A549 (cell line): Measurements from ENCODE around the gene ADH1C. TPM values are rescaled to one million over a fixed set of nuclear protein-coding genes. Genes with fewer than 3 reads are reported as not detected.

Source experiments
- ATAC-seq, 2 experiments: fragments of 200-7000 bp in 1 of 2; fragments of >200 bp in 1 of 2; cut with Nextera tagmentation in 1 of 2; cut with Tn5 transposase in 1 of 2; 3 replicates each; pipeline versions ENCODE4 v1.8.0 to v1.9.1; 2018 to 2020; ENCODE audit warnings: mild to moderate bottlenecking in 1 of 2, moderate library complexity in 1 of 2
- CTCF ChIA-PET: fragments of 300-600 bp; sonication (Branson Sonifier 250); formaldehyde crosslinking; extraction: SDS; loops from one replicate; lab custom pipeline; 2021; ENCODE audit warnings: antibody characterized with exemption, inconsistent platforms; lab: Yijun Ruan, JAX
- POLR2A ChIA-PET: fragments of 350-600 bp; formaldehyde crosslinking; extraction: SDS; loops from one replicate; lab custom pipeline; 2021; ENCODE audit warnings: antibody characterized with exemption, inconsistent platforms; lab: Yijun Ruan, JAX
- DNase-seq, 2 experiments: peaks; one replicate each; pipeline versions ENCODE4 v3.0.0 to v3.0.0-alpha.2; 2011 to 2016; ENCODE audit warnings: low read depth in 1 of 2, low spot score in 1 of 2
- FAIRE-seq: peaks from 2 replicates; lab custom pipeline; 2011; peaks lifted over from hg19 to GRCh38; lab: Jason Lieb, UNC
- H3K27ac ChIP-seq, 2 experiments: fragments of >200 bp; sonication (Bioruptor Twin); formaldehyde crosslinking; 3 replicates each; pipeline ENCODE4 v1.5.1; 2016 to 2017
- H3K4me1 ChIP-seq: fragments of >200 bp; sonication (Bioruptor Twin); formaldehyde crosslinking; 3 replicates; pipeline ENCODE4 v1.6.1; 2016
- H3K4me2 ChIP-seq: fragments of >200 bp; sonication (Bioruptor Twin); formaldehyde crosslinking; 3 replicates; pipeline ENCODE4 v1.6.1; 2016
- H3K4me3 ChIP-seq: fragments of >200 bp; sonication (Bioruptor Twin); formaldehyde crosslinking; 3 replicates; pipeline ENCODE4 v1.5.1; 2016
- H3K9me3 ChIP-seq: fragments of >200 bp; sonication (Bioruptor Twin); formaldehyde crosslinking; 3 replicates; pipeline ENCODE4 v1.6.1; 2016
- CBX8 ChIP-seq: fragments of 200-600 bp; sonication (generic); IDR thresholded peaks from 2 replicates; pipeline ENCODE4 v1.6.1; 2016
- CEBPB ChIP-seq, 2 experiments: fragments of >200 bp in 1 of 2; sonication (Bioruptor Twin) in 1 of 2; formaldehyde crosslinking in 1 of 2; IDR thresholded peaks; 2 replicates each; pipeline ENCODE4 v1.6.1; 2012 to 2016
- EP300 ChIP-seq, 2 experiments: fragments of >200 bp; sonication (Bioruptor Twin); formaldehyde crosslinking; IDR thresholded peaks; 2 replicates in 1 of 2; 3 replicates in 1 of 2; pipeline ENCODE4 v1.6.1; 2016 to 2017
- FOSB ChIP-seq: fragments of 250-450 bp; sonication (Bioruptor Pico); IDR thresholded peaks from 2 replicates; pipeline ENCODE4 v1.5.0; 2020; ENCODE audit warnings: mild to moderate bottlenecking, moderate library complexity
- FOXS1 ChIP-seq: fragments of 250-450 bp; sonication (Bioruptor Pico); IDR thresholded peaks from 2 replicates; pipeline ENCODE4 v1.5.0; 2020; ENCODE audit warnings: mild to moderate bottlenecking, moderate library complexity
- GATA3 ChIP-seq: IDR thresholded peaks from 2 replicates; pipeline ENCODE4 v1.6.1; 2012; ENCODE audit warnings: borderline replicate concordance
- HEYL ChIP-seq: fragments of 250-450 bp; sonication (Bioruptor Pico); IDR thresholded peaks from 2 replicates; pipeline ENCODE4 v1.8.0; 2021; ENCODE audit warnings: mild to moderate bottlenecking, moderate library complexity
- KDM1A ChIP-seq: fragments of 200-600 bp; sonication (generic); IDR thresholded peaks from 2 replicates; pipeline ENCODE4 v1.6.1; 2016; ENCODE audit warnings: low read depth, mild to moderate bottlenecking
- MAZ ChIP-seq: fragments of 150-350 bp; IDR thresholded peaks from 2 replicates; pipeline ENCODE4 v1.6.1; 2014; ENCODE audit warnings: antibody characterized with exemption, low read depth, low read length, borderline replicate concordance
- NFE2L2 ChIP-seq: fragments of 150-350 bp; conservative IDR thresholded peaks from 2 replicates; pipeline ENCODE4 v1.6.1; 2014; ENCODE audit warnings: low read length
- NPAS2 ChIP-seq: fragments of 250-450 bp; sonication (Bioruptor Pico); IDR thresholded peaks from 2 replicates; pipeline ENCODE4 v1.8.0; 2022; ENCODE audit warnings: mild to moderate bottlenecking, moderate library complexity, borderline replicate concordance
- NR3C1 ChIP-seq: fragments of >200 bp; sonication (Bioruptor Twin); formaldehyde crosslinking; IDR thresholded peaks from 3 replicates; pipeline ENCODE4 v1.6.1; 2017
- PHF8 ChIP-seq: fragments of 200-600 bp; sonication (generic); IDR thresholded peaks from 2 replicates; pipeline ENCODE4 v1.6.1; 2016; ENCODE audit warnings: low read depth, mild to moderate bottlenecking, antibody characterized with exemption, moderate library complexity, borderline replicate concordance
- POLR2A ChIP-seq: IDR thresholded peaks from 2 replicates; pipeline ENCODE4 v1.6.1; 2012; ENCODE audit warnings: mild to moderate bottlenecking, low read length
- POLR2AphosphoS2 ChIP-seq: conservative IDR thresholded peaks from 2 replicates; pipeline ENCODE4 v1.6.1; 2012; ENCODE audit warnings: low read length, improper control_type of control experiment, inconsistent platforms
- RARB ChIP-seq: fragments of 250-450 bp; sonication (Bioruptor Pico); IDR thresholded peaks from 2 replicates; pipeline ENCODE4 v1.8.0; 2021; ENCODE audit warnings: mild to moderate bottlenecking, moderate library complexity
- RFX5 ChIP-seq: fragments of 450-650 bp; IDR thresholded peaks from 2 replicates; pipeline ENCODE4 v1.7.1; 2014; ENCODE audit warnings: antibody characterized with exemption, mild to moderate bottlenecking, moderate library complexity
- RNF2 ChIP-seq: fragments of 200-600 bp; sonication (generic); IDR thresholded peaks from 2 replicates; pipeline ENCODE4 v1.6.1; 2016; ENCODE audit warnings: low read depth, mild to moderate bottlenecking, antibody characterized with exemption, moderate library complexity, borderline replicate concordance
- SREBF2 ChIP-seq: fragments of 450-650 bp; IDR thresholded peaks from 2 replicates; pipeline ENCODE4 v1.6.1; 2014; ENCODE audit warnings: mild to moderate bottlenecking, moderate library complexity
- TFCP2L1 ChIP-seq: fragments of 250-450 bp; sonication (Bioruptor Pico); IDR thresholded peaks from 2 replicates; pipeline ENCODE4 v1.5.0; 2021; ENCODE audit warnings: mild to moderate bottlenecking
- USF2 ChIP-seq: fragments of 450-650 bp; IDR thresholded peaks from 2 replicates; pipeline ENCODE4 v1.6.1; 2014; ENCODE audit warnings: antibody characterized with exemption
- ZC3H11A ChIP-seq: fragments of 450-650 bp; IDR thresholded peaks from 2 replicates; pipeline ENCODE4 v1.6.1; 2014; ENCODE audit warnings: antibody characterized with exemption, mild to moderate bottlenecking
- ZFP36 ChIP-seq: fragments of 450-650 bp; IDR thresholded peaks from 2 replicates; pipeline ENCODE4 v1.6.1; 2014; ENCODE audit warnings: borderline replicate concordance; ENCODE audit not compliant: partially characterized antibody
- ZSCAN20 ChIP-seq: fragments of 250-450 bp; sonication (Bioruptor Pico); IDR thresholded peaks from 2 replicates; pipeline ENCODE4 v1.8.0; 2022; ENCODE audit warnings: mild to moderate bottlenecking, moderate library complexity
- WGBS: methylation state at CpG from one replicate; pipeline ENCODE4 v1.1.6; 2017; ENCODE audit errors: missing lambda C conversion rate; 5-methylcytosine and 5-hydroxymethylcytosine counted together
- polyA plus RNA-seq, 4 experiments: library from polyadenylated mRNA; depleted of rRNA in 3 of 4; stranded (reverse); fragments of >200 nt; fragmentation: RNase III in 1 of 4; extraction: RNeasy Plus Mini Kit Qiagen cat#74134 plus additional on column Dnase treatment in 1 of 4; gene quantifications; 2 replicates in 3 of 4; 3 replicates in 1 of 4; pipeline ENCODE4 v1.2.3, GENCODE V29; 2011 to 2017
- TF ChIP-seq, protein P1 (sequence below): fragments of 200-600 bp; sonication (generic); IDR thresholded peaks from 2 replicates; pipeline ENCODE4 v1.6.1; 2016; ENCODE audit warnings: antibody characterized with exemption, mild to moderate bottlenecking, moderate library complexity
- TF ChIP-seq, protein P2 (sequence below): IDR thresholded peaks from 2 replicates; pipeline ENCODE4 v1.6.1; 2012

ADH1C gene
- polyA plus RNA-seq, 2 of the 4 experiments (the other 2 are of a cell fraction) = not detected

DNA sequence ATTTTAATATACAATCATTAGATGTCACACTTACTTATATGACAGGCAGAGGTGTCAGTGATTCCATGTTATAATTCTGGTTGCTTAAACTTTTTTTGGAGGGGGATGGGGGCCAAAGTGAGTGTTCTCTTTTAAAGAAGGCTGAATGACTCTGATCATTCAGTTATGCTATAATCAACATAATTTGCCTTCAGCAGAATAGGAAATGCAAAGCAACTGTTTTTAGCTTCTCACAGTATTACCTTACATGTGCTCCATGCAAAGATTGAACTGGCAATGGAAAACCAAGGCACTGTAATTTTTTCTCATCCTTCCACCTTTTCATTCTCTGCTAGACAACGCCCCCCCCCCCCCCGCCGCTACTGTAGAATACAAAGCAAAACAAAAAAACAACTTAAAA, 13.4 kb downstream of the ADH1C start:
- Histone ChIP-seq H3K4me1 (no peaks in the 10 kb centered on the region), H3K9me3 (no peaks in the 10 kb centered on the region), H3K27ac (no peak overlapping the region), H3K4me2 (no peak overlapping the region), H3K4me3 (no peak overlapping the region)
- CTCF ChIA-PET = no interaction called here
- ATAC-seq = no peak
- TF ChIP-seq TFCP2L1 (CRISPR knock-in tag) (no peak), HEYL (CRISPR knock-in tag) (no peak), RFX5 (no peak), EP300 (IDR thresholded peaks at IDR 0.05) (no peak), SREBF2 (no peak), RNF2 (no peak), CBX8 (no peak), PHF8 (no peak), ZFP36 (no peak), POLR2A (no peak), RARB (CRISPR knock-in tag) (no peak), FOXS1 (CRISPR knock-in tag) (no peak)
- no peak for FAIRE-seq
- DNase-seq = no peak
- POLR2A ChIA-PET = no interaction called here
- 35% methylated on average over 3 of the region's 3 CpGs for whole genome bisulfite sequencing

GRCh38 chr4:99336553-99336952, 16.0 kb downstream of the ADH1C start:
- TF ChIP-seq USF2 (no peak), FOSB (CRISPR knock-in tag) (no peak), ZSCAN20 (CRISPR knock-in tag) (no peak), ZC3H11A (no peak), GATA3 (no peak)
- Histone ChIP-seq H3K9me3 (no peaks in the 10 kb centered on the region), H3K4me2 (no peak overlapping the region), H3K27ac (no peak overlapping the region), H3K4me3 (no peak overlapping the region), H3K4me1 (no peaks in the 10 kb centered on the region)
- DNase-seq (no peak), ATAC-seq (no peak), FAIRE-seq (no peak)
- 53% methylated on average over 4 of the region's 4 CpGs for WGBS
- ChIA-PET CTCF (no interaction called here), POLR2A (no interaction called here)

DNA sequence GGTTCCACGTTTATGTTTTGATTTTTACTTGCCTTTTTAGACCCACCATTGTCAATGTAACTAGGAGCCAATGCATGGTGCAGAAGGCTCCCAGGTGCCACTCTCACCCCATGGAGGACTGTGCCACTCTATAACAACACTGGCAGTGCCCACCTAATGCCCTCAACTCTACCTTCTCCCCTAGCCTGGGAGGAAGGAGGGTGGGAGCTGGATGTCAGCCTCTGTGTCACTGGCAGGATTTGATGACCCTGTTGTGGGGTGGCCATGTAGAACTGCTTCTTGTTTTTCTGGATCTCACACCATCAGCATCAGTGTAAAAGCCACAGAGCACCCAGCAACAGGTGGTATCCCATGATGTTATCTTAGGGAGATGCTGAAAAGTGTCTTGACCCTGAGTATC, 17.7 kb downstream of the ADH1C start:
- Histone ChIP-seq H3K4me1 (no peaks in the 10 kb centered on the region), H3K4me3 (no peak overlapping the region), H3K4me2 (no peak overlapping the region), H3K27ac (no peak overlapping the region), H3K9me3 (no peaks in the 10 kb centered on the region)
- ATAC-seq (no peak), FAIRE-seq (no peak), DNase-seq (no peak)
- TF ChIP-seq PHF8 (no peak), MAZ (no peak), ZC3H11A (no peak), ZFP36 (no peak), TFCP2L1 (CRISPR knock-in tag) (no peak), CEBPB (IDR thresholded peaks at IDR 0.05) (no peak), POLR2AphosphoS2 (no peak), NFE2L2 (no peak), NPAS2 (CRISPR knock-in tag) (no peak), NR3C1 (no peak), GATA3 (no peak), KDM1A (no peak), RNF2 (no peak)
- TF ChIP-seq, protein P1, sequence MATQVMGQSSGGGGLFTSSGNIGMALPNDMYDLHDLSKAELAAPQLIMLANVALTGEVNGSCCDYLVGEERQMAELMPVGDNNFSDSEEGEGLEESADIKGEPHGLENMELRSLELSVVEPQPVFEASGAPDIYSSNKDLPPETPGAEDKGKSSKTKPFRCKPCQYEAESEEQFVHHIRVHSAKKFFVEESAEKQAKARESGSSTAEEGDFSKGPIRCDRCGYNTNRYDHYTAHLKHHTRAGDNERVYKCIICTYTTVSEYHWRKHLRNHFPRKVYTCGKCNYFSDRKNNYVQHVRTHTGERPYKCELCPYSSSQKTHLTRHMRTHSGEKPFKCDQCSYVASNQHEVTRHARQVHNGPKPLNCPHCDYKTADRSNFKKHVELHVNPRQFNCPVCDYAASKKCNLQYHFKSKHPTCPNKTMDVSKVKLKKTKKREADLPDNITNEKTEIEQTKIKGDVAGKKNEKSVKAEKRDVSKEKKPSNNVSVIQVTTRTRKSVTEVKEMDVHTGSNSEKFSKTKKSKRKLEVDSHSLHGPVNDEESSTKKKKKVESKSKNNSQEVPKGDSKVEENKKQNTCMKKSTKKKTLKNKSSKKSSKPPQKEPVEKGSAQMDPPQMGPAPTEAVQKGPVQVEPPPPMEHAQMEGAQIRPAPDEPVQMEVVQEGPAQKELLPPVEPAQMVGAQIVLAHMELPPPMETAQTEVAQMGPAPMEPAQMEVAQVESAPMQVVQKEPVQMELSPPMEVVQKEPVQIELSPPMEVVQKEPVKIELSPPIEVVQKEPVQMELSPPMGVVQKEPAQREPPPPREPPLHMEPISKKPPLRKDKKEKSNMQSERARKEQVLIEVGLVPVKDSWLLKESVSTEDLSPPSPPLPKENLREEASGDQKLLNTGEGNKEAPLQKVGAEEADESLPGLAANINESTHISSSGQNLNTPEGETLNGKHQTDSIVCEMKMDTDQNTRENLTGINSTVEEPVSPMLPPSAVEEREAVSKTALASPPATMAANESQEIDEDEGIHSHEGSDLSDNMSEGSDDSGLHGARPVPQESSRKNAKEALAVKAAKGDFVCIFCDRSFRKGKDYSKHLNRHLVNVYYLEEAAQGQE = no peak
- TF ChIP-seq, protein P2, sequence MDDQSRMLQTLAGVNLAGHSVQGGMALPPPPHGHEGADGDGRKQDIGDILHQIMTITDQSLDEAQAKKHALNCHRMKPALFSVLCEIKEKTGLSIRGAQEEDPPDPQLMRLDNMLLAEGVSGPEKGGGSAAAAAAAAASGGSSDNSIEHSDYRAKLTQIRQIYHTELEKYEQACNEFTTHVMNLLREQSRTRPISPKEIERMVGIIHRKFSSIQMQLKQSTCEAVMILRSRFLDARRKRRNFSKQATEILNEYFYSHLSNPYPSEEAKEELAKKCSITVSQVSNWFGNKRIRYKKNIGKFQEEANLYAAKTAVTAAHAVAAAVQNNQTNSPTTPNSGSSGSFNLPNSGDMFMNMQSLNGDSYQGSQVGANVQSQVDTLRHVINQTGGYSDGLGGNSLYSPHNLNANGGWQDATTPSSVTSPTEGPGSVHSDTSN = no peak
- ChIA-PET CTCF (no interaction called here), POLR2A (no interaction called here)
- 0% methylated on average over 1 of the region's 1 CpG for WGBS
